ENCODE data around the gene RNF113B. TPM values are rescaled to one million over a fixed set of nuclear protein-coding genes. Genes with fewer than 3 reads are reported as not detected.

Gene RNF113B
- polyA plus RNA-seq, 2 of the 4 experiments (the other 2 are of a cell fraction), result not detected

DNA sequence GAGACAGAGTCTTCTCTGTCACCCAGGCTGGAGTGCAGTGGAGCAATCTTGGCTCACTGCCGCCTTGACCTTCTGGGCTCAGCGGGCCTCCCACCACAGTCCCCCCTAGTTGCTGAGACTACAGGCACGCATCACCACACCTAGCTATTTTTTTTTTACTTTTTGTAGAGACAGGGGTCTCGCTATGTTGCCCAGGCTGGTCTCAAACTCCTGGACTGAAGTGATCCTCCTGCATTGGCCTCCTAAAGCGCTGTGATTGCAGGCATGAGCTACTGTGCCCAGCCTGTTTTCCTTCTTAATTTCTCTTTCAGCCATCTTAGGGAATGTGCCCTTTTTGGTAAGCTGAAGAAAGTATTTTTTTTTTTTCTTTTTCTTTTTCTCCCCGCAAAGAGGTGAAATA, 42.6 kb upstream of the RNF113B start:
- no peak for DNase-seq (ENCODE audit: low read depth in 1 of 2, low spot score in 1 of 2)
- Histone ChIP-seq H3K27ac (no peak overlapping the region), H3K4me3 (no peak overlapping the region), H3K9me3 (no peaks in the 10 kb centered on the region), H3K4me1 (no peaks in the 10 kb centered on the region), H3K4me2 (no peak overlapping the region)
- no peak for ATAC-seq
- no peak for TF ChIP-seq BHLHE40 (IDR thresholded peaks at IDR 0.05; ENCODE audit: low read depth, low read length)
- 93% methylated on average over 6 of the region's 6 CpGs for WGBS (ENCODE audit: missing lambda C conversion rate)
- ChIA-PET CTCF (interaction anchor here (1.2 kb wide), 1 partner anchor 14 kb away, joined by 4 read pairs; no protein-coding TSS in a partner anchor), POLR2A (no interaction called here)
- no peak for FAIRE-seq

DNA sequence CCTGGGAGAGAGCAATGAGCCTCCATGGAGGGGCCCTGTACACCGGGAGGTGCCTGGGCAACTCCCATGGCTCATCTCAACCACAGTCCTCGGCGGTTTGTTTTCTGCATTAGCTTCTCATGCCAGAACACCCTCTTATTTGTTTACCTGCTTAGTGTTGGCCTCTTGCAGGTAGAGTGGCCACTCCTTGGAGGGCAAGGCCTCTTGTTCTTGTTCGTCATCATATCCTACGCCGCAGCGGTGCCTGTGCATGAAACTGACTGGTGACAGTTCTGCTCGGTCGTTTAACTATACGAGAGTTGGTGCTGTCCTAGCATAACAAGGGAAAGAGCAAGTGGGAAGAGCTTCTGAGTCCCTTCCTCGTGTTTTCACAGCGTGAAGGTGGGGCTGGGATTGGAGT, 40.5 kb upstream of the RNF113B start:
- DNase-seq (ENCODE audit: low read depth in 1 of 2, low spot score in 1 of 2) (no peak), FAIRE-seq (no peak), ATAC-seq (no peak)
- WGBS (ENCODE audit: missing lambda C conversion rate), result 98% methylated on average over 11 of the region's 12 CpGs
- Histone ChIP-seq H3K9me3 (no peaks in the 10 kb centered on the region), H3K4me3 (no peak overlapping the region), H3K27ac (no peak overlapping the region), H3K4me1 (no peaks in the 10 kb centered on the region), H3K4me2 (no peak overlapping the region)
- TF ChIP-seq BHLHE40 (IDR thresholded peaks at IDR 0.05; ENCODE audit: low read depth, low read length), result no peak
- no peak for TF ChIP-seq POLR2A (IDR thresholded peaks at IDR 0.05; ENCODE audit: low read length)
- no peak for TF ChIP-seq CHD2 (IDR thresholded peaks at IDR 0.05; ENCODE audit: low read length, partially characterized antibody)
- no peak for TF ChIP-seq POLR2AphosphoS2 (conservative IDR thresholded peaks at IDR 0.05; ENCODE audit: low read length)
- TF ChIP-seq RAD21 (conservative IDR thresholded peaks at IDR 0.05 in 1 of 2, IDR thresholded peaks at IDR 0.05 in 1 of 2), result no peak
- no peak for TF ChIP-seq ESRRA (IDR thresholded peaks at IDR 0.05; ENCODE audit: borderline replicate concordance, low read length)
- TF ChIP-seq CBX8 (IDR thresholded peaks at IDR 0.05), result no peak
- TF ChIP-seq RARB (CRISPR knock-in tag; IDR thresholded peaks at IDR 0.05), result no peak
- TF ChIP-seq, protein P1, sequence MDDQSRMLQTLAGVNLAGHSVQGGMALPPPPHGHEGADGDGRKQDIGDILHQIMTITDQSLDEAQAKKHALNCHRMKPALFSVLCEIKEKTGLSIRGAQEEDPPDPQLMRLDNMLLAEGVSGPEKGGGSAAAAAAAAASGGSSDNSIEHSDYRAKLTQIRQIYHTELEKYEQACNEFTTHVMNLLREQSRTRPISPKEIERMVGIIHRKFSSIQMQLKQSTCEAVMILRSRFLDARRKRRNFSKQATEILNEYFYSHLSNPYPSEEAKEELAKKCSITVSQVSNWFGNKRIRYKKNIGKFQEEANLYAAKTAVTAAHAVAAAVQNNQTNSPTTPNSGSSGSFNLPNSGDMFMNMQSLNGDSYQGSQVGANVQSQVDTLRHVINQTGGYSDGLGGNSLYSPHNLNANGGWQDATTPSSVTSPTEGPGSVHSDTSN (IDR thresholded peaks at IDR 0.05), result no peak
- no peak for TF ChIP-seq EP300 (IDR thresholded peaks at IDR 0.05)
- no peak for TF ChIP-seq KDM5A (IDR thresholded peaks at IDR 0.05)
- no peak for TF ChIP-seq FOXS1 (CRISPR knock-in tag; IDR thresholded peaks at IDR 0.05)
- no peak for TF ChIP-seq GATA3 (IDR thresholded peaks at IDR 0.05; ENCODE audit: borderline replicate concordance)
- no peak for TF ChIP-seq TP53 (CRISPR knock-in tag; IDR thresholded peaks at IDR 0.05)
- TF ChIP-seq JUNB (IDR thresholded peaks at IDR 0.05), result no peak
- no peak for TF ChIP-seq CBX2 (IDR thresholded peaks at IDR 0.05; ENCODE audit: borderline replicate concordance, low read depth)
- TF ChIP-seq EHF (CRISPR knock-in tag; IDR thresholded peaks at IDR 0.05), result no peak
- TF ChIP-seq, protein P2, sequence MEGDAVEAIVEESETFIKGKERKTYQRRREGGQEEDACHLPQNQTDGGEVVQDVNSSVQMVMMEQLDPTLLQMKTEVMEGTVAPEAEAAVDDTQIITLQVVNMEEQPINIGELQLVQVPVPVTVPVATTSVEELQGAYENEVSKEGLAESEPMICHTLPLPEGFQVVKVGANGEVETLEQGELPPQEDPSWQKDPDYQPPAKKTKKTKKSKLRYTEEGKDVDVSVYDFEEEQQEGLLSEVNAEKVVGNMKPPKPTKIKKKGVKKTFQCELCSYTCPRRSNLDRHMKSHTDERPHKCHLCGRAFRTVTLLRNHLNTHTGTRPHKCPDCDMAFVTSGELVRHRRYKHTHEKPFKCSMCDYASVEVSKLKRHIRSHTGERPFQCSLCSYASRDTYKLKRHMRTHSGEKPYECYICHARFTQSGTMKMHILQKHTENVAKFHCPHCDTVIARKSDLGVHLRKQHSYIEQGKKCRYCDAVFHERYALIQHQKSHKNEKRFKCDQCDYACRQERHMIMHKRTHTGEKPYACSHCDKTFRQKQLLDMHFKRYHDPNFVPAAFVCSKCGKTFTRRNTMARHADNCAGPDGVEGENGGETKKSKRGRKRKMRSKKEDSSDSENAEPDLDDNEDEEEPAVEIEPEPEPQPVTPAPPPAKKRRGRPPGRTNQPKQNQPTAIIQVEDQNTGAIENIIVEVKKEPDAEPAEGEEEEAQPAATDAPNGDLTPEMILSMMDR (IDR thresholded peaks at IDR 0.05), result no peak
- POLR2A ChIA-PET, result no interaction called here
- CTCF ChIA-PET, result no interaction called here

DNA sequence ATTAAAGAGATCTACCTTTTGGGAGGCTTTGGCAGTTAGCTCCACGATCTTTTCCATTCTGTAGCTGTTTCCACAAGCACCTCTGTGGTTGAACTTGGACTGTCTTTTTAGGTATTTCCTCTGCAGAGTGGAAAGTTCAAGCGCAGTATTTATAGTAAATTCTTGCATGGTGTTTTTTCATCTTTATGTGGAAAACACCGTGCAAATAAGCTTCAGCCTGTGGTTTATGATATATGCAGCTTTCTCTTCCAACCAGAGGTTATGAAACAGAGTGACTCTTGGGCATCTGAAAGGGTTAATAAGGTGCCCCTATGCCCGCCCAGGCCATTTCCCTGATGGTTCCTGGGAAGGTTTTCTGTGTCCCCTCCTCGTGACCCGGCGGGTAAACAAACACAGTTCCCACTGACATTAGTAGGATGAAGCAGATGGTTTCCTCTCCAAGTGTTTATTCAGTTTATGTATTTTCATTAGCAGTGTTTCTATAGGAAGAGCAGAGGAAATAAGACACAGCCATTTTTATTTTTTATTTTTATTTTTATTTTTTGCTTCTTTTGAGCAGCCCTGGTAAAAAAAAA, 39.7 kb upstream of the RNF113B start:
- no peak overlapping the region for H3K4me3 ChIP-seq
- WGBS (ENCODE audit: missing lambda C conversion rate), result 88% methylated on average over 7 of the region's 7 CpGs
- no peak overlapping the region for H3K4me2 ChIP-seq
- TF ChIP-seq CBX2 (IDR thresholded peaks at IDR 0.05; ENCODE audit: borderline replicate concordance, low read depth), result no peak
- TF ChIP-seq, protein P3, sequence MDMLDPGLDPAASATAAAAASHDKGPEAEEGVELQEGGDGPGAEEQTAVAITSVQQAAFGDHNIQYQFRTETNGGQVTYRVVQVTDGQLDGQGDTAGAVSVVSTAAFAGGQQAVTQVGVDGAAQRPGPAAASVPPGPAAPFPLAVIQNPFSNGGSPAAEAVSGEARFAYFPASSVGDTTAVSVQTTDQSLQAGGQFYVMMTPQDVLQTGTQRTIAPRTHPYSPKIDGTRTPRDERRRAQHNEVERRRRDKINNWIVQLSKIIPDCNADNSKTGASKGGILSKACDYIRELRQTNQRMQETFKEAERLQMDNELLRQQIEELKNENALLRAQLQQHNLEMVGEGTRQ (IDR thresholded peaks at IDR 0.05), result no peak
- no peak for TF ChIP-seq ZC3H11A (IDR thresholded peaks at IDR 0.05)
- TF ChIP-seq CHD2 (IDR thresholded peaks at IDR 0.05; ENCODE audit: low read length, partially characterized antibody), result no peak
- TF ChIP-seq POLR2AphosphoS2 (conservative IDR thresholded peaks at IDR 0.05; ENCODE audit: low read length), result no peak
- no peak for TF ChIP-seq GATA3 (IDR thresholded peaks at IDR 0.05; ENCODE audit: borderline replicate concordance)
- TF ChIP-seq, protein P2 (IDR thresholded peaks at IDR 0.05), result no peak
- no peak for TF ChIP-seq RARB (CRISPR knock-in tag; IDR thresholded peaks at IDR 0.05)
- no peak for TF ChIP-seq ZFP36 (IDR thresholded peaks at IDR 0.05; ENCODE audit: borderline replicate concordance, partially characterized antibody)
- TF ChIP-seq EHMT2 (IDR thresholded peaks at IDR 0.05; ENCODE audit: low read depth), result no peak
- no peak for TF ChIP-seq KDM1A (IDR thresholded peaks at IDR 0.05; ENCODE audit: low read depth)
- TF ChIP-seq TP53 (CRISPR knock-in tag; IDR thresholded peaks at IDR 0.05), result no peak
- no peak for TF ChIP-seq EHF (CRISPR knock-in tag; IDR thresholded peaks at IDR 0.05)
- TF ChIP-seq, protein P4, sequence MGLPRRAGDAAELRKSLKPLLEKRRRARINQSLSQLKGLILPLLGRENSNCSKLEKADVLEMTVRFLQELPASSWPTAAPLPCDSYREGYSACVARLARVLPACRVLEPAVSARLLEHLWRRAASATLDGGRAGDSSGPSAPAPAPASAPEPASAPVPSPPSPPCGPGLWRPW (IDR thresholded peaks at IDR 0.05), result no peak
- no peak overlapping the region for H3K27ac ChIP-seq
- no peaks in the 10 kb centered on the region for H3K4me1 ChIP-seq
- POLR2A ChIA-PET, result no interaction called here
- no peak for FAIRE-seq
- CTCF ChIA-PET, result no interaction called here
- no peak for ATAC-seq
- no peaks in the 10 kb centered on the region for H3K9me3 ChIP-seq
- no peak for DNase-seq (ENCODE audit: low read depth in 1 of 2, low spot score in 1 of 2)
